HCT116 (cell line): ENCODE results near the gene RAB39B. TPM values are rescaled to one million over a fixed set of nuclear protein-coding genes. Genes with fewer than 3 reads are reported as not detected.

Source experiments
- ATAC-seq: fragments of 200-7000 bp; cut with Tn5 transposase; 2 replicates; pipeline ENCODE4 v1.9.1; 2020; ENCODE audit warnings: mild to moderate bottlenecking, moderate library complexity
- BruUV-seq: library from RNA; stranded (reverse); fragments of 400-500 nt; replicated peaks from 2 replicates; lab custom pipeline; 2021; lab: Mats Ljungman, UMichigan
- CTCF ChIA-PET: fragments of 300-600 bp; sonication (Branson Sonifier 250); formaldehyde crosslinking; loops from one replicate; lab custom pipeline; 2021; ENCODE audit warnings: antibody characterized with exemption; lab: Charles Lee
- POLR2A ChIA-PET: fragments of 300-600, 350-600 bp; sonication (Branson Sonifier 250); formaldehyde crosslinking; loops from one replicate; lab custom pipeline; 2021; ENCODE audit warnings: antibody characterized with exemption; lab: Charles Lee
- RAD21 ChIA-PET, 2 experiments: fragments of 300-600 bp; sonication (Branson Sonifier 250); formaldehyde crosslinking; loops; one replicate each; lab custom pipeline; 2023; ENCODE audit warnings: low total read pairs in 2 of 2; ENCODE audit not compliant: uncharacterized antibody in 2 of 2, unreplicated experiment in 2 of 2, low non-redundant PET in 1 of 2; lab: Charles Lee
- DNase-seq: peaks from one replicate; pipeline ENCODE4 v3.0.0-alpha.2; 2010; ENCODE audit warnings: low read depth, low spot score
- H2AFZ ChIP-seq: fragments of 200-600 bp; shearing (Covaris generic), sonication (generic); 2 replicates; pipeline ENCODE4 v1.6.1; 2017; ENCODE audit warnings: low read depth, mixed run types, mixed read lengths, antibody characterized with exemption, low read length; ENCODE audit not compliant: poor library complexity, severe bottlenecking
- H3K27ac ChIP-seq: 2 replicates; pipeline ENCODE4 v1.5.1; 2012; ENCODE audit warnings: low read depth, low read length
- H3K27me3 ChIP-seq: fragments of 200-600 bp; sonication (generic); 2 replicates; pipeline ENCODE4 v1.6.1; 2016; ENCODE audit warnings: mixed run types, low read length, mixed read lengths; ENCODE audit not compliant: insufficient read depth
- H3K36me3 ChIP-seq, 2 experiments: fragments of 200-500 bp in 1 of 2; fragments of 200-600 bp in 1 of 2; sonication (Bioruptor generic) in 1 of 2; sonication (generic) in 1 of 2; 2 replicates each; pipeline versions ENCODE4 v1.5.1 to v1.6.1; 2014 to 2016; ENCODE audit warnings: low read length in 2 of 2, inconsistent platforms in 1 of 2, mixed read lengths in 1 of 2, mixed run types in 1 of 2; ENCODE audit not compliant: insufficient read depth in 2 of 2, control insufficient read depth in 1 of 2
- H3K4me1 ChIP-seq, 2 experiments: fragments of 200-600 bp in 1 of 2; sonication (generic) in 1 of 2; 2 replicates each; pipeline versions ENCODE4 v1.5.1 to v1.6.1; 2012 to 2017; ENCODE audit warnings: low read length in 2 of 2, inconsistent platforms in 1 of 2, mild to moderate bottlenecking in 1 of 2, mixed read lengths in 1 of 2, mixed run types in 1 of 2, moderate library complexity in 1 of 2; ENCODE audit not compliant: insufficient read depth in 2 of 2, control insufficient read depth in 1 of 2
- H3K4me2 ChIP-seq: fragments of 200-600 bp; sonication (generic); 2 replicates; pipeline ENCODE4 v1.6.1; 2017; ENCODE audit warnings: mixed run types, low read length, mixed read lengths
- H3K4me3 ChIP-seq, 2 experiments: fragments of 200-600 bp in 1 of 2; sonication (generic) in 1 of 2; replicated peaks in 1 of 2; 2 replicates each; pipeline ENCODE4 v1.5.1; 2011 to 2016; ENCODE audit warnings: low read length in 2 of 2, control low read depth in 1 of 2, low read depth in 1 of 2, mild to moderate bottlenecking in 1 of 2, mixed read lengths in 1 of 2, mixed run types in 1 of 2
- H3K79me2 ChIP-seq: fragments of 200-600 bp; sonication (generic); 2 replicates; pipeline ENCODE4 v1.6.1; 2017; ENCODE audit warnings: mild to moderate bottlenecking, mixed run types, low read length, moderate library complexity, mixed read lengths; ENCODE audit not compliant: insufficient read depth
- H3K9ac ChIP-seq: fragments of 200-600 bp; sonication (generic); 2 replicates; pipeline ENCODE4 v1.6.1; 2016; ENCODE audit warnings: low read length, mixed read lengths
- H3K9me2 ChIP-seq: fragments of 200-600 bp; sonication (generic), shearing (Covaris generic); 2 replicates; pipeline ENCODE4 v1.6.1; 2017; ENCODE audit warnings: mixed run types, mild to moderate bottlenecking, moderate library complexity; ENCODE audit not compliant: insufficient read depth
- H3K9me3 ChIP-seq, 2 experiments: fragments of 200-500 bp in 1 of 2; fragments of 200-600 bp in 1 of 2; sonication (Bioruptor generic) in 1 of 2; sonication (generic) in 1 of 2; 2 replicates each; pipeline ENCODE4 v1.6.1; 2014 to 2017; ENCODE audit warnings: low read length in 2 of 2, mixed read lengths in 2 of 2, inconsistent platforms in 1 of 2, low read depth in 1 of 2, mild to moderate bottlenecking in 1 of 2, mixed run types in 1 of 2, moderate library complexity in 1 of 2; ENCODE audit not compliant: control insufficient read depth in 1 of 2, insufficient read depth in 1 of 2
- H4K20me1 ChIP-seq: fragments of 200-600 bp; sonication (generic), shearing (Covaris generic); 2 replicates; pipeline ENCODE4 v1.6.1; 2017; ENCODE audit warnings: mixed run types, mild to moderate bottlenecking, moderate library complexity; ENCODE audit not compliant: insufficient read depth
- CEBPB ChIP-seq: IDR thresholded peaks from 2 replicates; pipeline ENCODE4 v1.6.1; 2012; ENCODE audit warnings: low read depth
- EGR1 ChIP-seq: IDR thresholded peaks from 2 replicates; pipeline ENCODE4 v1.6.1; 2012; ENCODE audit warnings: low read depth
- EZH2 ChIP-seq: fragments of 200-600 bp; sonication (generic); IDR thresholded peaks from 2 replicates; pipeline ENCODE4 v1.6.1; 2017; ENCODE audit warnings: antibody characterized with exemption, mixed run types
- POLR2A ChIP-seq: IDR thresholded peaks from 2 replicates; pipeline ENCODE4 v1.7.0; 2011; ENCODE audit warnings: borderline replicate concordance; ENCODE audit not compliant: insufficient read depth, insufficient read length; ENCODE audit errors: extremely low read depth
- POLR2AphosphoS5 ChIP-seq: IDR thresholded peaks from 2 replicates; pipeline ENCODE4 v1.6.1; 2011; ENCODE audit warnings: mild to moderate bottlenecking, low read depth, low read length, moderate library complexity
- RAD21 ChIP-seq: IDR thresholded peaks from 2 replicates; pipeline ENCODE4 v1.6.1; 2012; ENCODE audit warnings: low read depth, mild to moderate bottlenecking
- SIN3A ChIP-seq: IDR thresholded peaks from 2 replicates; pipeline ENCODE4 v1.6.1; 2012; ENCODE audit warnings: low read depth
- SP1 ChIP-seq: IDR thresholded peaks from 2 replicates; pipeline ENCODE4 v1.6.1; 2012; ENCODE audit warnings: low read depth
- SRF ChIP-seq: IDR thresholded peaks from 2 replicates; pipeline ENCODE4 v1.6.1; 2012; ENCODE audit warnings: low read depth
- ZFX ChIP-seq: fragments of 450-650 bp; IDR thresholded peaks from 2 replicates; pipeline ENCODE4 v1.6.1; 2017
- intact Hi-C: fragments of 100-400 bp; cut with micrococcal nuclease; formaldehyde crosslinking; loops from 2 replicates; pipeline ENCODE4 v1.10.0; 2022
- total RNA-seq: library from RNA; stranded (reverse); gene quantifications from one replicate; pipeline ENCODE4 v1.2.1, GENCODE V29; 2021; ENCODE audit not compliant: unreplicated experiment
- TF ChIP-seq, protein P1 (sequence below): IDR thresholded peaks from 2 replicates; pipeline ENCODE4 v1.6.1; 2012
- TF ChIP-seq, protein P2 (sequence below): IDR thresholded peaks from 2 replicates; pipeline ENCODE4 v1.6.1; 2011; ENCODE audit warnings: mild to moderate bottlenecking, low read length, moderate library complexity; ENCODE audit not compliant: insufficient replicate concordance; ENCODE audit errors: extremely low read depth

The RAB39B gene
- total RNA-seq, 1 experiment from 2014 or later: 0.10 TPM

DNA sequence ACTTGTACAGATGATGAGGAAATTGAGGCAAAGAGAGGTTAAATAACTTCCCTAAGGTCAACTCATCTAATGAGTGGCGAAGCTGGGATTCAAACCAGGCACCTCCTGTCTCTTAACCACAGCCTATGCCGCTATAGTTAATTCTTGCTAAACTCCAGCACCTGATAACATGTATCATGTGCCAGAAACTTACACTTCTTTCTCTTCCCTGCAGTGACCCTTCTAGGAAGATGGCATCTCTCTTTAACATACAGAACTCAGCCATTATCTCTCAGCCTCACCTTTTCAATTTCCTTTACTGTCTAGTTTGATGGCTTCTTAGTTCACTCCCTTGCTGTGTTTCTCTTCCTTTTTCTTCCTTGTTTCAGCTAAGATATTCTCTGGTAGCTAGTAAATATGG lies 45.5 kb downstream of the RAB39B start:
- ChIA-PET CTCF (no interaction called here), RAD21 (no interaction called here), POLR2A (no interaction called here)
- Histone ChIP-seq H3K4me2 (no peak overlapping the region), H4K20me1 (no peaks in the 10 kb centered on the region), H3K9ac (no peak overlapping the region), H3K4me3 (no peak overlapping the region), H3K79me2 (peaks cover 66% of the 10 kb centered on the region), H3K27me3 (no peaks in the 10 kb centered on the region), H3K9me2 (no peaks in the 10 kb centered on the region), H3K36me3 (no peaks in the 10 kb centered on the region), H2AFZ (no peak overlapping the region), H3K4me1 (peaks cover 0 to 14% of the 10 kb centered on the region in 2 experiments; a peak in 2 of 4 replicates), H3K9me3 (no peaks in the 10 kb centered on the region), H3K27ac (no peak overlapping the region)
- no peak for ATAC-seq
- TF ChIP-seq SRF: no peak
- TF ChIP-seq RAD21: no peak
- no peak for TF ChIP-seq EGR1
- TF ChIP-seq POLR2A: no peak
- TF ChIP-seq, protein P1, sequence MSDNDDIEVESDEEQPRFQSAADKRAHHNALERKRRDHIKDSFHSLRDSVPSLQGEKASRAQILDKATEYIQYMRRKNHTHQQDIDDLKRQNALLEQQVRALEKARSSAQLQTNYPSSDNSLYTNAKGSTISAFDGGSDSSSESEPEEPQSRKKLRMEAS: no peak
- TF ChIP-seq POLR2AphosphoS5: no peak
- no peak for TF ChIP-seq EZH2
- no peak for TF ChIP-seq SIN3A
- no peak for TF ChIP-seq SP1
- no peak for TF ChIP-seq CEBPB
- TF ChIP-seq ZFX: no peak
- DNase-seq: no peak
- intact Hi-C loops: no loop called here
- BruUV-seq: no TSS peak

DNA sequence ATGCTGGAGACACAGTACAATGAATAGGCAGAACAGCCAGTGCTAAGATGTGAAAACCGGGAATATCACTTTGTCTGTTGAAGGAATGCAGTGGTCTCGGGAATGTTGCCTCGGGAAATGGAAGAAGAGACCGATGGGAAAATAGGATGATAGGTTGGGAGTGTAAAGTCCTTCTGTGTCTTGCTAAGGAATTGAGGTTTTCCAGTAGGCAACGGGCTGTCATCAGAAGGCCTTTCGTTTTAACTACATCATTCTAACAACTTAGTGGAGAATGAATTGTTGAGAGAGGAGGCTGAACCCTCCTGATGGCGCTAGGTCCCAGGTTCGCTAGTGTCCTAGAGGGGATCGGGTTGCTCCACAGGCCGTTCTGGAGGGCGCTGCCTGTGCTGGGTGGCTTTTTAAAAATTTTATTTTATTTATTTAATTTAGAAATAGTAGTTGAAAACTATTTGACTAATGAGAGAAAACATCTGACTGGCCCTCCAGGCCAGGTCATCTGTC lies 47.3 kb downstream of the RAB39B start:
- CTCF ChIA-PET: interaction anchor here (0.6 to 1.7 kb wide), 4 partner anchors 9 to 299 kb away, joined by 3 to 13 read pairs (median 4); no protein-coding TSS in a partner anchor
- no peaks in the 10 kb centered on the region for H3K36me3 ChIP-seq
- peak overlapping the region; percentile 67 for H3K27ac ChIP-seq
- intact Hi-C loops: no loop called here
- H3K4me3 ChIP-seq: peak overlapping the region; percentile 64 to 78
- peaks cover 56% of the 10 kb centered on the region for H3K79me2 ChIP-seq
- DNase-seq (no peak), ATAC-seq (no peak)
- peak overlapping the region; percentile 87 for H3K9ac ChIP-seq
- H2AFZ ChIP-seq: no peak overlapping the region
- no peaks in the 10 kb centered on the region for H3K9me2 ChIP-seq
- RAD21 ChIA-PET: no interaction called here
- H4K20me1 ChIP-seq: no peaks in the 10 kb centered on the region
- peak overlapping the region; percentile 74 for H3K4me2 ChIP-seq
- H3K4me1 ChIP-seq: peaks cover 0 to 14% of the 10 kb centered on the region in 2 experiments; a peak in 2 of 4 replicates
- no peaks in the 10 kb centered on the region for H3K27me3 ChIP-seq
- no peaks in the 10 kb centered on the region for H3K9me3 ChIP-seq
- POLR2A ChIA-PET: interaction anchor here (1.6 kb wide), 1 partner anchor 9 kb away, joined by 6 read pairs; no protein-coding TSS in a partner anchor
- TF ChIP-seq SP1 (no peak), SRF (no peak)
- TF ChIP-seq, protein P2, sequence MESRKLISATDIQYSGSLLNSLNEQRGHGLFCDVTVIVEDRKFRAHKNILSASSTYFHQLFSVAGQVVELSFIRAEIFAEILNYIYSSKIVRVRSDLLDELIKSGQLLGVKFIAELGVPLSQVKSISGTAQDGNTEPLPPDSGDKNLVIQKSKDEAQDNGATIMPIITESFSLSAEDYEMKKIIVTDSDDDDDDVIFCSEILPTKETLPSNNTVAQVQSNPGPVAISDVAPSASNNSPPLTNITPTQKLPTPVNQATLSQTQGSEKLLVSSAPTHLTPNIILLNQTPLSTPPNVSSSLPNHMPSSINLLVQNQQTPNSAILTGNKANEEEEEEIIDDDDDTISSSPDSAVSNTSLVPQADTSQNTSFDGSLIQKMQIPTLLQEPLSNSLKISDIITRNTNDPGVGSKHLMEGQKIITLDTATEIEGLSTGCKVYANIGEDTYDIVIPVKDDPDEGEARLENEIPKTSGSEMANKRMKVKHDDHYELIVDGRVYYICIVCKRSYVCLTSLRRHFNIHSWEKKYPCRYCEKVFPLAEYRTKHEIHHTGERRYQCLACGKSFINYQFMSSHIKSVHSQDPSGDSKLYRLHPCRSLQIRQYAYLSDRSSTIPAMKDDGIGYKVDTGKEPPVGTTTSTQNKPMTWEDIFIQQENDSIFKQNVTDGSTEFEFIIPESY: no peak
- BruUV-seq: no TSS peak
